ENCODE results near the gene DNMT3L. TPM values are rescaled to one million over a fixed set of nuclear protein-coding genes. Genes with fewer than 3 reads are reported as not detected.
A peak's percentile ranks its signal among the peaks of the same experiment; 100 is the strongest.

The DNMT3L gene
- total RNA-seq, 1 experiment from 2014 or later: not detected

GRCh38 chr21:44297525-44298290 is 36.0 kb upstream of the DNMT3L start:
- peak; percentile 78 for DNase-seq (ENCODE audit: low read depth, low spot score)
- in situ Hi-C loops (cut with HindIII; ENCODE audit: low pct_unique_long_range_greater_than_20kb, low sequenced_read_pairs): no loop called here

DNA sequence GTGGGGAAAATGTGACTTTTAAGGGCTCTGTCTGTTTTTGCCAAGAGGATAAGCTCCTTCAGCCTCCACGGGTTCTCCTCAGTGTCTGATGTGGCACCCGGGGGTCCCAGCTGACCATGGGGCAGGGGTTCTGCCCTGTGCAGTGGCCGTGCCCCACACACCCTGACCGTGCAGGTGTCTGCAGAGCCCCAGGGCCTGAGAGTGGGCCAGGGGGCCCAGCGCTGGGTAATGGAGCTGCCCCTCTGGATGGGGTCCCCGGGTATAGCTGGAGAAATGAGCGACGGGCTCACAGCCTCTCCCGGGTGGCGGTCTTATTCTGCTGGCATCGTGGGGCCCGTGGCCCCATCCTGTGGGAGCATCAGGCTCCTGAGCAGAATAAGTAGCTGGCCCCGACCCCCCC is 35.2 kb upstream of the DNMT3L start:
- DNase-seq (ENCODE audit: low read depth, low spot score): no peak
- in situ Hi-C loops (cut with HindIII; ENCODE audit: low pct_unique_long_range_greater_than_20kb, low sequenced_read_pairs): no loop called here

GRCh38 chr21:44296103-44296519 is 34.4 kb upstream of the DNMT3L start:
- in situ Hi-C loops (cut with HindIII; ENCODE audit: low pct_unique_long_range_greater_than_20kb, low sequenced_read_pairs): no loop called here
- no peak for DNase-seq (ENCODE audit: low read depth, low spot score)

DNA sequence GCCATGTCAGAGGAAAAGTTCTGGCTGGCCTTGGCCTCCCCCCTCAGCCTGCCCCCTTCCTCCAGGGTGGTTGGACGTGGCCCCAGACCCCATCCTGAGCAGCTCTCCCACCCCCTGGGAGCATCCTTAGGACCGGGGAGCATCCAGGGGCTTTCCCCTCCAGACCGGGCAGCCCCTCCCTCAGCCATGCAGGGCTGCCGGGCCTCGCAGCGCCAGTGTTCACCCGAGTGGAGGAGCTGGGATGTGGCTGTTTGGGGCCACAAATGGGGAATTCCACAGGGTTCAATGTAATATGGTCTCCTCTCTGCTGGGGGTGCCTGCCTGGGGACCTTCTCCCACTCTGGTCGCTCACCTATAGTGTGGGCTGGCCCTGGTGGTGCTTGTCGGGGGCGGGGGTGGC is 33.9 kb upstream of the DNMT3L start:
- in situ Hi-C loops (cut with HindIII; ENCODE audit: low pct_unique_long_range_greater_than_20kb, low sequenced_read_pairs): no loop called here
- DNase-seq (ENCODE audit: low read depth, low spot score): no peak

- no peak for DNase-seq (ENCODE audit: low read depth, low spot score)
- in situ Hi-C loops (cut with HindIII; ENCODE audit: low pct_unique_long_range_greater_than_20kb, low sequenced_read_pairs): no loop called here
These were observed 33.5 kb upstream of the DNMT3L start for GRCh38 chr21:44295163-44295573.

DNA sequence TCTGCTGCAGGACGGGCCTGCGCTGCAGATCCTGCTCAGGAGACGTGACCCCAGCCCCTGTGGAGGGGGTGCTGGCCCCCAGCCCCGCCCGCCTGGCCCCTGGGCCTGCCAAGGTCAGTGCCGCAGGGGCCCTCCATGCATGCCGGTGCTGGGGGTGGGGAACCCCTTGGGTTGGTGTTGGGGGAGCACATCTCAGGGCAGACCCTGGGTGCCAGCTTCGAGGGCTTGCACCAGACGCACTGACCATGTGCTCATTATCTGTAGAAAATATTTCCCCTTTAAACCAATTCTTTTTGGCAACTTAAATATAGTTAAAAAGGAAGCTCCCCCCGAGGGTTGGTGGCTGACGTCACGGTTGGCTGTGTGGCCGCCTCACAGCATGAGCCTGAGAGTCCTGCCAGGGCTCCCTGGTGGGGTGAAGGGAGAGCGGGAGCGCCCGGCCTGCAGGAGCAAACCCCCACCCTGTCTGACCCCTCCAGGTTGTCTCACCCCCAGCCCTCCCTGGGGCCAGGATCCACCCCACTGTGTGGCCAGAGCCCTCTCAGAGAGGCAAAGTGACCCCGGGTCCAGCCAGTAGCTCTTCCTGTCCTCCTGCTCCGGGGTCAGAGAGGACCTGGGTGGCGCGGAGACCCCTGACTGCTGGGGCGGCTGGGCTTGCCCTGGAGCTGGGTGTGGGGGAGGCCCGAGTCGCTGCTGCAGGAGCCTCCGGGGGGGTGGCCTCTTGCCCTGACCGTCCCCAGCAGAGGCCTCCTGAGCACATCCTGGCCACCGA is 32.9 kb upstream of the DNMT3L start:
- no peak for DNase-seq (ENCODE audit: low read depth, low spot score)

DNA sequence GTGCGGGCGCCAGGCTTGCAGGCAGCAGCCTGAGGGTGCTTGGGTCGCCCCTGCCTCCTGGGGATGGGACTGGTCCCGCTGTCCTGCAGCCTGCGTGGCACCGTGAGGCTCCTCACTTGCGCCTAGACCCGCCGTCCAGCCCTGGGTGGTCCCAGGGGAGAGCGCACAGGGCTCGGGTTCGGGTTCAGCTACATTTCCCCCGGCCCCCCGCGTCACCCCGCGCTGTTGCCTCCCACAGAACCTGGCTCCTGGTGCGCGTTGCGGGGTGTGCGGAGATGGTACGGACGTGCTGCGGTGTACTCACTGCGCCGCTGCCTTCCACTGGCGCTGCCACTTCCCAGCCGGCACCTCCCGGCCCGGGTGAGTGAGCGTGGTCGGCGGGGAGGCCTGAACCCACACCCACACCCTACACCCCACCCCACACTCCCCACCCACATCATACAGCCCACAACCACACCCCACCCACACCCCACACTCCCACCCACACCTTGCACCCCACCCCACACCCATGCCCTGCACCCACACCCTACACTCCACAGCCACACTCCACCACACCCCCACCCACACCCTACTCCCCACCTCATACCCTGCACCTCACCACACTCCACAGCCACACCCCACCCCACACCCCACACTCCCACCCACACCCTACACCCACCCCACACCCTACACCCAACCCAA is 32.0 kb upstream of the DNMT3L start:
- in situ Hi-C loops (cut with HindIII; ENCODE audit: low pct_unique_long_range_greater_than_20kb, low sequenced_read_pairs): no loop called here
- no peak for DNase-seq (ENCODE audit: low read depth, low spot score)

More for the DNA sequence above, 32.9 kb upstream of the DNMT3L start:
- in situ Hi-C loops (cut with HindIII; ENCODE audit: low pct_unique_long_range_greater_than_20kb, low sequenced_read_pairs): no loop called here

GRCh38 chr21:44292812-44293195 is 31.1 kb upstream of the DNMT3L start:
- no peak for DNase-seq (ENCODE audit: low read depth, low spot score)
- in situ Hi-C loops (cut with HindIII; ENCODE audit: low pct_unique_long_range_greater_than_20kb, low sequenced_read_pairs): no loop called here

DNA sequence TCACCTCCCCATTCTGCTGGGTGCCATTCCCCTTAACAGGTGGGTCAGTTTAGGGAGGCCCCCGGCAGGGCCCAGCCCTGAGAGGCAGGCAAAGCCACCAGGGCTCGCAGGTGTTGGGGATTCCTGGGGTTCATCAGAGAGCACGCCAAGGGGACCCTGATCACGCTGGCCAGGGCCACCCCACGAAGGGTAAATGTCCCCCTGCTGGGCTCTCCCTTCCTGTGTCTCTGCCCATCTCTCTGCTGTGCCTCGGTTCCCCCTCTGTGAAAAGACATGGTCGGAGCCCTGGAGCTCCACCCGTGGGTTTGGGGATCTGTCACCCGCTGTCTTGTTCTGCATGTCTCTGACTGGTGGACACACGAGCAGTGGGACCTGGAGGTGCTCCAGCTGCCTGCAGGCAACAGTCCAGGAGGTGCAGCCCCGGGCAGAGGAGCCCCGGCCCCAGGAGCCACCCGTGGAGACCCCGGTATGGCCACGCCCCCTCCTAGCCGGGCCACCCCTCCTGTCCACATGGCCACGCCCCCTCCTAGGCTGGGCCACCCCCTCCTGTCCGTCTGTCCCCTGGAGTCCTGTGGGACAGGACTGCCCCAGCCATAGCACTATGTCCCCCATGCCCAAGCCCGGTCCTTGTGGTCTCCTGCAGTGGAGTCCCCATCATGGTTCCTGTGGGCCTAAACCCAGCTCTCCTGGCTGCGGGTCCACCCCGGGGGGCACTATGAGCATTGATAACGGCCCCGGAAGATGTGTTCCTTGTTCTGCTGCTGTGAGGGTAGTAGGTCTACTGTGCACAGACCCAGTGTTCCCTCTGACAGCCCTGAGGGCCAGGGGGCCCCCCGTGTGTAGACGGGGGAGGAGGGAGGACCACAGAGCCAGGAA is 30.5 kb upstream of the DNMT3L start:
- DNase-seq (ENCODE audit: low read depth, low spot score): peak; percentile 28
- in situ Hi-C loops (cut with HindIII; ENCODE audit: low pct_unique_long_range_greater_than_20kb, low sequenced_read_pairs): no loop called here

DNA sequence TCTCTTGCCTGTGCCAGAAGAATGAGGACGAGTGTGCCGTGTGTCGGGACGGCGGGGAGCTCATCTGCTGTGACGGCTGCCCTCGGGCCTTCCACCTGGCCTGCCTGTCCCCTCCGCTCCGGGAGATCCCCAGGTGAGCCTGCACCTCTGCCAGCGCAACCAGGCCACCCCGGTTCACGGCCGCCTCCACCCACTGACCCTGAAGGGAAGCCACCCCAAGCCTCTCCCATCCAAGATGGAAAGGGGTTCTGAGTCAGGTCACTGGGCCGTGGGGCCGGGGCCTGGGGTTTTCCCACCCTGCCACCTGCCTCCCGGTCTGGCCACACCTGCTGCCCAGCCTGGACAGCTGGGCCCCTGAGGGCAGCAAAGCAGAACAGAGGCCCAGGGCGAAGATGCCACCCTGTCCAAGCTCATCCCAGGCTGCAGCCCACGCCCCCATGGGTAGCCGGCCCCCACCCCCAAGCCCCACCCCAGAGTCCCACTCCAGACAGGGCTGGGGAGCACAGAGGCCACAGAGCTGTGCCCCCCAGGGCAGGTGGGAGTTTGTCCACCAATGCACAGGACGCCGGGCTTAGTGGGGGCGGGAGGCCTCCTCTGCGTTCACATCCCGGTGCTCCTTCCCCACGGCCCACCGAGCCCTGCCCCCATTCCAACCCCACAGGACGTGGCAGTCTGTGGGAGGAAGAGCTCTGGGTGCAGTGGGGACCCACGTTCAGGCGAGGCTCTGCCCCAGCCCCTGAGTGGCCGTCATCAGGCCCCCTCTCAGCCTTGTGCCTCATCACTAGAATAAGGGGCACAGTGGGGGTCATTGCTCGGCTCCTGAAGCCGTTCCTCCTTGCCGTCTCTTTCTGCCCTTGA is 29.6 kb upstream of the DNMT3L start:
- DNase-seq (ENCODE audit: low read depth, low spot score): no peak
- in situ Hi-C loops (cut with HindIII; ENCODE audit: low pct_unique_long_range_greater_than_20kb, low sequenced_read_pairs): no loop called here

GRCh38 chr21:44290327-44291077 is 28.8 kb upstream of the DNMT3L start:
- in situ Hi-C loops (cut with HindIII; ENCODE audit: low pct_unique_long_range_greater_than_20kb, low sequenced_read_pairs): no loop called here

DNA sequence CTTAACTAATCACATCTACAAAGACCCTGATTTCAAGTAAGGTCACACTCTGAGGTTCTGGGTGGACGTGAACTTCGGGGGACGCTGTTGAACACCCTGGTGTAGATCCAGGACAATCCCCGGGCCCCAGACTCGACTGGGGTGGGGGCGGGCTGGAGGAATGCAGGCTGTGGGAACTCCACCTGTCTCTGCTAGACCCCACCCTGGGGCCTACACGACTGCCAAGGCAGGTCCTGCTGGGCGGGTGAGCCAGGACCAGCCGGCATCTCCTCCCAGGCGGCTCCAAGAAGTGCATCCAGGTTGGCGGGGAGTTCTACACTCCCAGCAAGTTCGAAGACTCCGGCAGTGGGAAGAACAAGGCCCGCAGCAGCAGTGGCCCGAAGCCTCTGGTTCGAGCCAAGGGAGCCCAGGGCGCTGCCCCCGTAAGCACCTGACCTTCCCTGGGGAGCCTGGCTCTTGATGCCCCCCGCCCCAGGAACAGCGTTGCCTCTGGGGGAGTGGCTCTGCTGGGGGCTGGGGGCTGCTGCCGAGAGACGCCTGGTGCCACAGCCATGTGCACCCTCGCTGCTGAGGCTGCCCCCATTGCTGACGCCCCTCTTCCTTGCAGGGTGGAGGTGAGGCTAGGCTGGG is 27.8 kb upstream of the DNMT3L start:
- DNase-seq (ENCODE audit: low read depth, low spot score): no peak
- in situ Hi-C loops (cut with HindIII; ENCODE audit: low pct_unique_long_range_greater_than_20kb, low sequenced_read_pairs): no loop called here

More at GRCh38 chr21:44290327-44291077, 28.8 kb upstream of the DNMT3L start:
- DNase-seq (ENCODE audit: low read depth, low spot score): no peak

- in situ Hi-C loops (cut with HindIII; ENCODE audit: low pct_unique_long_range_greater_than_20kb, low sequenced_read_pairs): no loop called here
- DNase-seq (ENCODE audit: low read depth, low spot score): no peak
These were observed 26.8 kb upstream of the DNMT3L start for GRCh38 chr21:44288251-44289110.

DNA sequence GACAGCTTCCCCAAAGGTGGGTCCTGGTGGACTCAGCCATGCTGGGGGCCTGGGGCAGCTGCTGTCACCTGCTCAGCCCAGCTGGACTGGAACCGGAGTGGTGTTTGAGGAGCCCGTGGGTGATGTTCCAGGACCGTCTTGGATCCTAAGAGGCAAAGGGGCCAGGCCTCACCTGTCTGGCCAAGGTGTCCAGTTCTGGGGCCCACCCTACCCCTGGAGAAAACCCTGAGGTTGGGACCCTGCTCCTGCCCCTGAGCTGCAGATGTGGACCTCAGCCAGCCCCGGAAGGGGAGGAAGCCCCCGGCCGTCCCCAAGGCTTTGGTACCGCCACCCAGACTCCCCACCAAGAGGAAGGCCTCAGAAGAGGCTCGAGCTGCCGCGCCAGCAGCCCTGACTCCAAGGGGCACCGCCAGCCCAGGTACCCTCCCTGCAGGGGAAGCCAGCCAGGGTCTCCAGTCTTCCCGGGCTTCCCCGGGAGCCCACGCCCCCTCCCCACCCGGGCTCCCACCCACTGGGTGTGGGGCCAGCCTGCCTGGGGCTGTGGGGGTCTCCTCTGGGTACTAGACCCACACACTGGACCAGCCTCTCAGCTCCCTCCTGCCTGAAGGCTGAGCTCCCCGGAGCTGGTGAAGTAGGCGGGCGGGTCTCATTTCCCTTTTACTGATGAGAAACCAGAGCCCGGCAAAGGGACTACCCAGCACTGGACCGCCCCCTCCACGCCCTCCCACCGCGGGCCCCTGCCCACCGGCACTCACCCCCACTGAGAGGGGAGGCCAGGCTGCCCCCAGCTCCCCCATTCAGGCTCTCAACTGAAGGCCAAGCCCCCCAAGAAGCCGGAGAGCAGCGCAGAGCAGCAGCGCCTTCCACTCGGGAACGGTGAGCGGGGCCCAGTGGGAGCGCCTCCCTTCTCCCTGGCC is 25.3 kb upstream of the DNMT3L start:
- in situ Hi-C loops (cut with HindIII; ENCODE audit: low pct_unique_long_range_greater_than_20kb, low sequenced_read_pairs): no loop called here
- no peak for DNase-seq (ENCODE audit: low read depth, low spot score)

All from SK-MEL-5 (cell line).